ENCODE measurements around the gene SCRG1. TPM values are rescaled to one million over a fixed set of nuclear protein-coding genes. Genes with fewer than 3 reads are reported as not detected.

Gene SCRG1
- total RNA-seq, 6 donors from 2014 or later: 0.09 to 0.27 TPM; not detected in 4

GRCh38 chr4:173334891-173335752 is 63.8 kb downstream of the SCRG1 start:
- Histone ChIP-seq H3K4me3 (peak overlapping the region; percentile 89 to 93 (median 92)), H3K4me1 (peaks cover 11 to 23% (median 20%) of the 10 kb centered on the region in 4 donors), H3K27ac (peak overlapping the region; percentile 36 to 100 (median 98)), H3K36me3 (peaks cover 0 to 20% (median 1%) of the 10 kb centered on the region in 4 donors), H3K9me3 (no peaks in the 10 kb centered on the region), H3K27me3 (no peaks in the 10 kb centered on the region)
- peak; percentile 79 to 90 for DNase-seq
- peak; percentile 63 to 81 for ATAC-seq (ENCODE audit: low FRiP score in 2 of 2)
- TF ChIP-seq POLR2AphosphoS5 (IDR thresholded peaks at IDR 0.05) (peak in 1 of 2 donors; percentile 37), EP300 (IDR thresholded peaks at IDR 0.05) (no peak), POLR2A (IDR thresholded peaks at IDR 0.05) (peak in 3 of 4 donors; percentile 19 to 70 (median 20))
- TF ChIP-seq, protein P1, sequence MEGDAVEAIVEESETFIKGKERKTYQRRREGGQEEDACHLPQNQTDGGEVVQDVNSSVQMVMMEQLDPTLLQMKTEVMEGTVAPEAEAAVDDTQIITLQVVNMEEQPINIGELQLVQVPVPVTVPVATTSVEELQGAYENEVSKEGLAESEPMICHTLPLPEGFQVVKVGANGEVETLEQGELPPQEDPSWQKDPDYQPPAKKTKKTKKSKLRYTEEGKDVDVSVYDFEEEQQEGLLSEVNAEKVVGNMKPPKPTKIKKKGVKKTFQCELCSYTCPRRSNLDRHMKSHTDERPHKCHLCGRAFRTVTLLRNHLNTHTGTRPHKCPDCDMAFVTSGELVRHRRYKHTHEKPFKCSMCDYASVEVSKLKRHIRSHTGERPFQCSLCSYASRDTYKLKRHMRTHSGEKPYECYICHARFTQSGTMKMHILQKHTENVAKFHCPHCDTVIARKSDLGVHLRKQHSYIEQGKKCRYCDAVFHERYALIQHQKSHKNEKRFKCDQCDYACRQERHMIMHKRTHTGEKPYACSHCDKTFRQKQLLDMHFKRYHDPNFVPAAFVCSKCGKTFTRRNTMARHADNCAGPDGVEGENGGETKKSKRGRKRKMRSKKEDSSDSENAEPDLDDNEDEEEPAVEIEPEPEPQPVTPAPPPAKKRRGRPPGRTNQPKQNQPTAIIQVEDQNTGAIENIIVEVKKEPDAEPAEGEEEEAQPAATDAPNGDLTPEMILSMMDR (IDR thresholded peaks at IDR 0.05): no peak
- WGBS, 2 donors: 2% methylated on average over 25 to 49 of the region's 52 CpGs

Small RNA genes lying within 50 kb of the gene (small RNA-seq; reads per million reads assigned to genes)
- gene RNU6-1096P: 0 reads per million in 4 donors

Other genes starting within 250 kb of the SCRG1 start
- gene GALNT7, start 230.3 kb downstream of the SCRG1 start, total RNA-seq: 10 to 100 TPM in 5 of 6 donors, 1 to 10 TPM in 1; 5.0 to 68.1 (median 20.1) TPM
- 10 to 100 TPM; 37.5 to 72.7 (median 54.8) TPM for gene HMGB2, start 64.8 kb downstream of the SCRG1 start, total RNA-seq
- gene SAP30, start 28.2 kb downstream of the SCRG1 start, total RNA-seq: 10 to 100 TPM; 15.0 to 39.8 (median 18.8) TPM
- gene HAND2, start 131.1 kb upstream of the SCRG1 start, total RNA-seq: 1 to 10 TPM in 1 of 6 donors, under 1 TPM in 3, not detected in 2; 0.20 to 3.0 (median 0.39) TPM

All from upper lobe of left lung (tissue), 6 donors.